NCI-H2196 treated with DMSO at 0.1 percent for 48 hours (cell line): Measurements from ENCODE around the gene LRRC61.

Experiments used
- DNase-seq: peaks from one replicate; lab custom pipeline; 2025; ENCODE audit not compliant: unreplicated experiment; lab: John Stamatoyannopoulos, UW

The LRRC61 gene

DNA sequence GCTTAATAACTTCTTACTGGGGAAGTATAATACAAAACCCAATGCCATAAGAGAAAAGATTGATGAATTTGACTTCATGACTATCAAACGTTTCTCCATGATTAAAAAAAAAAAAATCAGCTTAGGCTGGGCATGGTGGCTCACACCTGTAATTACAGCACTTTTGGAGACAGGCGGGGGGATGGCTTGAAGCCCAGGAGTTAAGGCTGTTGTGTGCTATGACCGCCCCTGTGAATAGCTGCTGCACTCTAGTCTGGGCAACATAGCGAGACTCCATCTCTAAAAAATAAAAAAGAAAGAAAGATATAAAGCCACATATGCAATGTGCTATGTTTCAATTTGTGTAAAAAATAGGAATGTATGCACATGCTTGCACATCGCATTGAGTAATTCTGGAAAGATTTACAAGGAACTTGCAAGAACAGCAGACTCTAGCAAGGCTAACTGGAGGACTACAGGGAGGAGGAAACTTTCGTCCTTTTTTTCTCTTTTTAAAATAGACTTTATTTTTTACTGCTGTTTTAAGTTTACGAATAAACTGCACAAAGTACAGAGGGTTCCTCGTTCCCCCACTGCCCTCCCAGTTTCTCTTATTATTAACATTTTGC, 28.5 kb downstream of the LRRC61 start:
- DNase-seq = no peak

DNA sequence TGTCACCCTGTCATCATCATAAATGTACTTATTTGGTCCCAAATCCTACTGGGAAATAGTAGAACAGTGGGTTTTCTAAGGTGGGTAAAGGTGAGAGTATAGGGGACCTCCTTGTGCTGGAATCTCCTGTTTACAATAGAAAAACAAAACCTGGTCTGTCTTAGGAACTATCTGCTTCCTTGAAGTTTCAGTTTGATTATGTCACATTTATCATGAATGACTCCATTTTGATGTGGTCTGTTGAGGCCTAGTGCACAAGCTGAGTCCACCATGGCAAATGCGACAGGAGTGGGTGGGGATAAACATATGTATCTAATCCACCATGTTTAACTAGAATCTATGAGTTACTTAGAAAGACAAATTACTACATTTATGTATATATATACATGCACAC, 32.5 kb downstream of the LRRC61 start:
- no peak for DNase-seq

DNA sequence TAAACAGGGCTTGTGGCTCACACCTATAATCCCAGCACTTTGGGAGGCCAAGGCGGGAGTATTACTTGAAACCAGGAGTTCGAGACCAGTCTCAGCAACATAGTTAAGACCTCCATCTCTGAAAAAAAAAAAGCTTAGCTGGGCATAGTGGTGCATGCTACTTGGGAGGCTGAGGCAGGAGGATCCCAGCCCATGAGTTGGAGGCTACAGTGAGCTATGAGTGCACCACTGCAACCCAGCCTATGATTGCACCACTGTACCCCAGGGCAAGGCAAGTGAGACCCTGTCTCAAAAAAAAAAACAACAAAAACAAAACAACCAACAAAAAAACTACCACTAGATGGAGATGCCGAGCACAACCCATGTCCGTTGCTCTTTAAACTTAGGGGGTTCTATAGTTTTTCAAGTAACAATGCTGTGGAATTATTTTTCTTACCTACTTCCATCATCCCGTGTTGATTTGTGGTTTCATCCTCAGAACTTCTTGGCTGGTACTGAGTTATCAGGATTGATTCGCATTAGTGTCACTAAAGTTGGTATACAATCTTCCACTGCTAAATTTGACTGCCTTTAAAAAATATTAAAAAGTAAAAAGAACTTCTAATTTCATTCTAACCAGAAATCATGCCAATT, 33.2 kb downstream of the LRRC61 start:
- DNase-seq = no peak

DNA sequence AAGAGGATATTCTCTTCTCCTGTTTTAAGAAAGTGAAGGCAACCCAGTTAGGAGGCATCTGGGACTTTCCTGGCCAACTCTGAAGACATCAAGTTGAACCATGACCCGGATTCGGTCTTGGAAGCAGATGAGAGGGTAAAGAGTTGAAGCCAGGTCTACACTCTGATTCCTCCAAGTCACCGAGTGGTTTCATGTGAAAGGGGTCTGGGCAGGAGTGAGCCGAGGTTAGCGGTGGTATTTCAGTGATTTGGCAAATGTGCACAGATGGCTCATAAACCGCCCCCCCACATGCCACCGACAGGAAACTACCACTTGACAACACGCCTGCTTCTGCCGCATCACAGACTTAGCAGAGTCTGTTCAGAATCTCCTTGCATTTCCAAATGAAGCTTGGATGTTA, 34.1 kb downstream of the LRRC61 start:
- peak; percentile 51 for DNase-seq

DNA sequence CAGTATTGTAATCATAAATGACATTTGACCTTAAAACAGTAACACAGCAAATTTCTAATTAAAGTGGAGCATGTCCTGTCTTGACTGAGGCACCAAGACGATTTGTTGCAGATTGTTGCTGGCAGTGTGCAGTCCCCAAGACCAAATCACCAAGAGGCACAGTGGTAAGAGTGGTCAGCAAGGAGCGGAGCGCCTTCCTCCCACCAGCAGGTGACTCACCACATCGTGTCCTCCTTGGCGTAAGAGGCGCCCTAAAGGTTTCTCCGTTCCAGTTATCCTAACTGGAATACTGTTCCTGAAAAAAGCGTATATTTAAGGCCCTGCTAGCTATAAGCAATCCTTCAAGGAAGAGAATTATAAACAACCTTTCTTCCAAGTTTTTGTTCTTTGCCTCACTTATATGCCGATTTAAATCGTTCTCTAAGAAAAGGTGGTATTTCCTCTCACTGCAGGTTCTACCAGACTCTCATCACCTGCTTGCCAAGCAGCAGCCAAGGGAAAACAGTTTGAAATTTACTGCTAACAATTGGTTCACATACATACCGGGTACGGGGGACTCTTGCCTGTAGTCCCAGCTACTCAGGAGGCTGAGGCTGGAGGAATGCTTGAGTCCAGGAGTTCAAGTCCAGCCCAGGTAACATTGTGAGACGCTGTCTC, 34.7 kb downstream of the LRRC61 start:
- no peak for DNase-seq

DNA sequence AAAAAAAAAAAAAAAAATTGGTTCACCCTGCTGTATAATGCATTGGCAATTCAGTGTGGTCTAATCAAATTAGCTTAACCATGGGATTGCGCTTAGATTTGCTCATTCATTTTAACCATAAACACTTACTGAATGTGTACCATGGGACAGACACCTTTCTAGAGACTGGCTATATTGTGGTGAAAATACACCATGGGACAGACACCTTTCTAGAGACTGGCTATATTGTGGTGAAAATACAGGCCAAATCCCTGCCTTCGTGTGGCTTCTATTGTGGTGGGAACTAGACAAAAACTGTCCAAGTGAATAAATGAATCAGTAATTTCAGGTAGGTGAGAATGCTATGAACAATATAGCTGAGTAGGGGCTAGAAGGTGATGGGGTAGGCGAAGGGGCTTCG, 35.3 kb downstream of the LRRC61 start:
- no peak for DNase-seq

DNA sequence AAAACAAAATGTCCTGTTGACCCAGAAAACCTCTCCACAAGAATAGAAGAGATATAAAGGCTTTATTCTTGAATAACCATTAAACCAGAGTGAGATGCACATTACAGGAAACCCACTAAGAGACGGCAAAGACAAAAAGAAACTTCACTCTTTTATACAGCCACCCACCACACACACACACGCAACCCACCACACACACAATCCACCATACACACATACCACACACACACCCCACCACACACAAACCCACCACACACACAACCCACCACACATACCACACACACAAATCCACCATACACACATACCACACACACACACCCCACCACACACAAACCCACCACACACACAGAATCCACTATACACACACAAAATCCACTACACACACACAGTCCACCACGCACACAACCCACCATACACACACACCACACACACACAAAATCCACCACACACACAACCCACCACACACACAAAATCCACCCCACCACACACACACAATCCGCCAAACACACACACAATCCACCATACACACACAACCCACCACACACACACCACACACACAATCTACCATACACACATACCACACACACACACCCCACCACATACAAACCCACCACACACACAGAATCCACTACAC, 36.0 kb downstream of the LRRC61 start:
- DNase-seq = no peak

DNA sequence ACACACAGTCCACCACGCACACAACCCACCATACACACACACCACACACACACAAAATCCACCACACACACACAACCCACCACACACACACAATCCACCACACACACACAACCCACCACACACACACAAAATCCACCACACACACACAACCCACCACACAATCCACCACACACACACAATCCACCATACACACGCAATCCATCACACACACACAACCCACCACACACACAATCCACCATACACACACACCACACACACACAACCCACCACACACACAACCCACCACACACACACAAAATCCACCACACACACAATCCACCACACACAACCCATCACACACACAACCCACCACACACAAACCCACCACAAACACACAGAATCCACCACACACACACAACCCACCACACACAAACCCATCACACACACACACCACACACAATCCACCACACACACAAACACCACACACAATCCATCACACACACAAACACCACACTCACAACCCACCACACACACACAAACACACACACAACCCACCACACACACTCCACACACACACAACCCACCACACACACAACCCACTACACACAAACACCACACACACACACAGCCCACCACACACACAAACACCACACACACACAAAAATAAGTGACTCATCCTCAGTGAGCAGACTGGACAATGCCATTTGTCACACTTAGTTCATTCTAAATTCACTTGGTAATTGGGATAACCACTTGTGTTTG, 36.6 kb downstream of the LRRC61 start:
- DNase-seq = no peak

DNA sequence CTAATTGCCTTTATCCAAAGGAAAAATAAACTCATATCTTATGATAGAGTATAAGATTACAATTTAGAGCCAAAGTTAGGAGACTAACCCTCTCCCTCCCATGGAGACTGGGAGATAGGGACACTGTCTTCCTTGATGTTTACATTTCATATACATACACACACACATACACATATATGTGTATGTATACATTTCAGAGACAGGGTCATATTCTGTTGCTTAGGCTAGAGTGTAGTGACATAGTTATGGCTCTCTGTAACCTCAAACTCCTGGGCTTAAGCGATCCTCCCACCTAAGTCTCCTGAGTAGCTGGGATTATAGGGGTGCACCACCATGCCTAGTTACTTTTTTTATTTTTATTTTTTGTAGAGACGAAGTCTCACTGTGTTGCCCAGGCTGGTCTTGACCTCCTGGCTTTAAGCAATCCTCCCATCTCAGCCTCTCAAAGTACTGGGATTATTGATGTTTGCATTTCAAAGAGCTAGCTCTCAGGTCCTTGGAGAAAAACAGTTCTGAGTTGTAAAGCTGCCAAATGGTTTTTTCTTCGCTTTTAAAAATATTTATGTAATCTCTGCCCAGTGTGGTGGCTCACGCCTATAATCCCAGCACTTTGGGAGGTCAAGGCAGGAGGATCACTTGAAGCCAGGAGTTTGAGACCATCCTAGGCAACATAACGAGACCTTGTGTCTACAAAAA, 37.4 kb downstream of the LRRC61 start:
- DNase-seq = no peak

DNA sequence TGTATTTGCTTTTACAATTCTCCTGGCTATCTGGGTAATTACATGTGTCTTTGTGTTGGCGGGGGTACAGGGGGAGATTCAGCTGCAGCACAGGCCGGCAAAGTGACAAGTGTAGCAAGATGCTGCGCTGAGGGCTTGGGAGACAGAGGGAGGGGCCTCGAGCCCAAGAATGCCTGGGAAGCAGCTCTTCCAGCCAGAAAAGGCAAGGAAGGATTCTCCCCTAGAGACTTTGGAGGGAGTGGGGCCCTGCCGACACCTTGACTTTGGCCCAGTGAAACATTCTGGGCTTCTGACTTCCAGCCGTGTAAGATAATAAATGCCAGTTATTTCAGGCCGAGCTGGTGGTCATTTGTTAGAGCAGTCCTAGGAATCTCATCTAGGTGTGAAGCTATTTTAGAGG, 38.2 kb downstream of the LRRC61 start:
- no peak for DNase-seq

DNA sequence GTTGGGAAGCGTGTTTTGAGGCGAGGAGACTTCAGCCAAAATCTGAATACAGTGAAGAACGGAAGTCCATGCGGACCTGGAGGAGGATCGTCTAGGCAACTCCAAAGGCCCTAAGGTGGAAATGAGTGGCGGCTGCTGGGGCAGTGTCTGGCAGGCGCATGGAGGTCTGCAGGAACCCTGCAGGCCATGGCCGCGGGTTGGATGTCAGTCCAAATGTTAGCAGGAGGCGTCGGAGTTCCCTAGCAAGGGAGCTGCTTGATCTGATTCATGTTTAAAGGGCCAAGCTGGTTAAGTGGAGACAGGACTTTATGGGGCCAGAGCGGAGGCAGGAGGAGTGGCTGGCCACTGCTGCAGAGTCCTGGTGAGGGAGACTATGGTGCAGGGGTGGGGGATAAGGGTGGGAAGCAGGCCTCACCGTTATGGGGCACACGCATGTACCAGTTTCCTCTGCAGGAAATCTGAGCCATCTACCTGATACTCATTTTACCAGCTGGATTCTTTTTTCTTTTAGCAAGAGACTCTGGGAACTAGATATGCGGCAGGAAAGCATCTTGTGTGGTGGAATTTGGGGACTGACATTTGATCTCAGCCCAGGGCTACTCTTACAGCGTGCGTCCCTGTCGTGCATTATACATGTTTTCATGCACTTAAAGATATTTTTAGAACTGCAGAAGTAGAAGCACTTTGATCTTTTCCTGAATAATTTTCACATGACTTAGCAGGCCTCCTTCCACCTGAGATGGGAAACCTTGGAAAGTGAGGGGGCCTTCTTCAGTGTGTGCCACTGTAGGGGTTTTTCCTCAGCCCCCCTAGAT, 38.9 kb downstream of the LRRC61 start:
- no peak for DNase-seq

DNA sequence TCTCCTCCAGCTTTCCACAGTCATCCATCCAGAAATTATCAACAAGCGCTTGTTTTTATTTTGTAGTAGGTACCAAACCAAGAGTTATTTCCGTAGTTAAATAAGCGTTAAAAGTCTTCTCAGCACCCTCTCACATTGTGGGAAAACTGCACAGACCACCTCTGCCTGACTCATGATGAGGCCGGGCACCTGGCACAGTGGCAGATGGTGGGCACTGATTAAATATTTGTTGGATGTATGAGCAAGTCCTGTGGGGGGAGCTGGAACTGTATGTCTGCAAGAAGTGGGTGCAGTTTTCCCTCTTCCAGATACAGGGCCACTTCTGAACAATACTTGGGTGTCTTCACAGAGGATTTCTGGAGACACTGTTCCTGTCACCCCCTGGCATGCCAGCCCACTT, 40.2 kb downstream of the LRRC61 start:
- no peak for DNase-seq

DNA sequence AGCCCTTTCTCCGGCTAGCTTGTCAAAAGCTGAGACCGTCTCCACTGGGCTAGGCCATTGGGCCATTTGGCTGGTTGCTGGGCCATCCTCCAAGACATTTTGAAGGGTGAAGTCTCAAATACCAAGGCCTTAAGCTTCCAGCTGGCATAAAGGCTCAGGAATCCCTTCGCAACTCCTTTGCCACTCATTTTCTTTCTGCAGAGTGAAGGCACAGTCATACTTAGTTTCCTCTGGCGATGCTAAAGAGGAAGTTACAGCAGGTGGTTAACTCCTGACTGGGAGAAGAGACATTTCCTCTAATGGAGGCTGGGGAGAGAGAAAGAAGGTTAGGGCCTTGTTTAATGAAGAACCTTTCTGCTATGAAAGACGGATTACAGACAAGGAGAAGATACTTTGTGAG, 40.7 kb downstream of the LRRC61 start:
- DNase-seq = no peak

DNA sequence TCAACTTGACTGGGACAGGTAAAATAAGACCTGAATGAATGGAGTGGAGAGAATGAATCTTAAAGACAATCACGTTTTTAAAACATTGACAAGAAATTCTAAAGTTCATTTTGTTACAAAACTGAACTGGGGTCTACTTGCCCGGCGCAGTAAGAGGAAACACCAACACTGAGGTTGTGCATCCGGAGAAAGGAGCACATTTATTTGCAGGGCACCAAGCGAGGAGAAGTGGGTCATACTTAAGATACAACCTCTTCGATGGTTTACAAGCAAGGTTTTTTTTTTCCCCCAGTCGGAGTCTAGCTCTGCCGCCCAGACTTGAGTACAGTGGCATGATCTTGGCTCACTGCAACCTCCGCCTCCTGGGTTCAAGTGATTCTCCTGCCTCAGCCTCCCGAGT, 42.0 kb downstream of the LRRC61 start:
- no peak for DNase-seq

DNA sequence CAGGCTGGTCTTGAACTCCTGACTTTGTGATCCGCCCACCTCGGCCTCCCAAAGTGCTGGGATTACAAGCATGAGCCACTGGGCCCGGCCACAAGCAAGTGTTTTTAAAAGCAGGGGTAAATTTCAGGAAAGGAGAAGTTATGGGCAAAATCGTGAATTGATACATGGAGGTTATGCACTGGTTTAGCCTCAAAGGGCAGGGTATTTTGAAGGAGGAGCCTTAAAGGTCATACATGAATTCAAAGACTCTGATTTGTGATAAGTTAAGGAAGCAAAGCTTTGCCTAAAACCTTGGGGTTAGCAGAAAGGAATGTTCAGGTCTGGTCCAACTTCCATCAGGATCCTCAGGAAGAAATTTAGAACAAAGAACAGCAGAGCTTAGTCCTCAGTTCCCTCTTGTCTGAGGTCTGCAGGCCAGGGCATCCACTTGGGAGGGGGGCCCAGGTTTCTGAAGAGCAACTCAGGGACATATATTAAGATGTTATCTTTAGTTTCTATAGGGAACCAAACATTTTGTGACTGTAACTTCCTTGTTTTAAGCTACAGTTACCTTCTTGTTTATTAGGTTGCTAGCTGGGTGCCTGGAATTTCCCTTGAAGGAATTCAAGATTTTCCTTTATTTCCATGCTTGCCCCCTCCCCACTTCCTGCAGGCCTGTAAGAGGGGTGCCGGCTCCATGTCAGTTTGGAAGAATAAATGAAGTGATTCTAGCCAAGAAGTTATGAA, 42.7 kb downstream of the LRRC61 start:
- no peak for DNase-seq

DNA sequence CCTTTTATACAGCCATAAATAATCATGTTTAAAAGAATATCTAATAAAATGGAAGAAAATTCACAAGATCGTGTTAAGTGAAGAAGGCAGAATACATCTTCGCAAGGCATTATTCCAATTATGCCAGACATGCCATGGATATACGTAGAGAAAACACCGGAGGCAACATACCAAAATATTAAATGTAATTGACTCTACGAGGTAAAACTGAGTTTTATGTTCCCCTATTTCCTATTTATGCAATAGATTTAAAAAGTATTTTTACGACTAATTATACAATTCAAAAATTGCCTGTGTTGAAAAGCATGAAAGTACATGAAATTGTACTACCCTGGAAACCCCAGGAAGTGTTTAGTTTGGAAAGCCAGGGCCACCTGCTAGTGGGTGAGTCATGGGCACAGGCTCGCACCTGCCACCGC, 44.5 kb downstream of the LRRC61 start:
- DNase-seq = no peak

DNA sequence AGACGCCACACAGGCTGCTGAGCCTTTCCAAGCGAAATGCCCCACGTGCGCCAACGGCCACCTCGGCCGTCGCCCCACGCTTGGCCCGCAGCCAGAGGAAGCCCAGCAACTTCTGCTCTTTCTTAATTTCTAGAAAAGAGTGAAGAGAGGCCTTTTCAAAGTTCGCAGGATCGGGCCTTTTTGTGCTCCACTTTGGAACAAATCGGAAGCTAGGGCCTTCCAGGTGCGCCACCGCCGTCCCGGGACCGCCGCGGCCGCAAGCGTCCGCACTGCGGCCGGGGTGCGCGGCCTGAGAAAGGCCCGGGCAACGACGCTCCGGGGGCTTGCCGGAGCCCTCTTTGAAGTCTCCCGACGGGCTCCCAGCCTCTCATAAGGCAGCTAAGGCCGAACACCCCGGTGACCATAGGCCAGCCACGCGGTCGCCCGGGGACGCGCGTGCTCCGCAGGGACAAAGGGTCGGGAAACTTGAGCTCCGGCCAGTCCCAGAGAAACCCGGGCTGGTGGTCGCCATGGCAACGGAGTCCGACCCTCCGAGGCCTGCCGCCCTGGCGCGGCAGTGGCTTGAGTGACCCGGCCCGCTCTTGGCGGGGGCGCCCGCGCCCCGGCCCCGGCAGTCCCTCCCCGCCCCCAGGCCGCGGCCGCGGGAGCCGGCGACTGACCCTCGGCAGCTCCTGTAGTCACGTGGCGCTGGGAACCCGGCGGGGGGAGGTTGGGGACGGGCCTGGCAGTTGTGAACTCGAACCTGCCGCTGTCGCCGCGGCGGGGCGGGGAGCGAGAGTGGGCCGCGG, 45.1 kb downstream of the LRRC61 start, which contains the start of gene REPIN1:
REPIN1 (plus strand) TSS at position 727 of the 788 bp plus-strand sequence. CDS start 890 bp downstream, outside the sequence.
- peak; percentile 84 for DNase-seq
